Adipose tissue (tissue), 3 donors: Measurements from ENCODE around the gene KCNMB2. TPM values are rescaled to one million over a fixed set of nuclear protein-coding genes. Genes with fewer than 3 reads are reported as not detected.
"Not testable (repeated sequence)": the region's sequence is repeated elsewhere in the genome, so short reads cannot be mapped to it uniquely, and the experiment has no call there.

Experiments used
- H3K27ac ChIP-seq: one replicate; pipeline ENCODE4 v1.5.1; 2013; ENCODE audit warnings: low read depth, low read length
- WGBS, 3 donors: extraction: QIAGEN DNeasy Blood & Tissue Kit; methylation state at CpG; one replicate each; pipeline ENCODE4 v1.1.7; 2013; 5-methylcytosine and 5-hydroxymethylcytosine counted together
- polyA plus RNA-seq, 3 donors: library from polyadenylated mRNA; stranded (reverse); fragments of 200-250 nt; gene quantifications; one replicate each; pipeline ENCODE4 v1.2.3, GENCODE V29; 2013
- donor health status: healthy with polysubstance abuse.
- donor health status: Bipolar disorder and iron deficiency.
- donor health status: healthy.

Gene KCNMB2
- polyA plus RNA-seq, 3 donors = 0.13 to 1.8 (median 1.0) TPM

GRCh38 chr3:178517665-178518334, 18.4 kb upstream of the KCNMB2 start:
- H3K27ac ChIP-seq = no peak overlapping the region
- 95 to 96% (median 96%) methylated on average over 7 of the region's 7 CpGs for WGBS, 3 donors

GRCh38 chr3:178518660-178519396, 17.4 kb upstream of the KCNMB2 start:
- 60 to 81% (median 77%) methylated on average over 6 of the region's 6 CpGs for WGBS, 3 donors
- no peak overlapping the region for H3K27ac ChIP-seq

DNA sequence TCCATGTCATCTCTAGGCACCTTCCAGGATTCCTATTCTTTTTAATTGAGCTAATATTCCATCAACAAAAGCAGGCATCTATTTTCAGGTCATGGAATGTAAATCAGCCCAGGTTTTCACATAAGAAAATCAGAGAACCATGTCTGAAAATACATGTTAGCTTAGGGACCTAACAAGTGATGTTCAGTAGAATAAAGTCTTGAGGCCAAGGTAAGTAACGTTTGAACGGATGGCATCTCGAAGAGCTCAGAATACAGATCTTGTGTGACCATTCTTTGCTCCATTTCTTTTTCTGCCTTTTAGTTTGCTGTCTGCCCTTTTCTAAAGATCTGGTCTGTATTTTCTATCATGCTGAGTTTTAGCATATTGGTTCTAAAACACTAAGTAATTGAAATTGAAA, 16.5 kb upstream of the KCNMB2 start:
- H3K27ac ChIP-seq = no peak overlapping the region
- 90 to 91% (median 91%) methylated on average over 3 of the region's 3 CpGs for WGBS, 3 donors

- 77 to 87% (median 82%) methylated on average over 2 of the region's 2 CpGs for WGBS, 3 donors
- H3K27ac ChIP-seq = no peak overlapping the region
Measured at GRCh38 chr3:178520451-178520850, 15.8 kb upstream of the KCNMB2 start.

GRCh38 chr3:178522200-178523052, 13.8 kb upstream of the KCNMB2 start:
- 80 to 83% (median 82%) methylated on average over 5 of the region's 5 CpGs for WGBS, 3 donors
- no peak overlapping the region for H3K27ac ChIP-seq

DNA sequence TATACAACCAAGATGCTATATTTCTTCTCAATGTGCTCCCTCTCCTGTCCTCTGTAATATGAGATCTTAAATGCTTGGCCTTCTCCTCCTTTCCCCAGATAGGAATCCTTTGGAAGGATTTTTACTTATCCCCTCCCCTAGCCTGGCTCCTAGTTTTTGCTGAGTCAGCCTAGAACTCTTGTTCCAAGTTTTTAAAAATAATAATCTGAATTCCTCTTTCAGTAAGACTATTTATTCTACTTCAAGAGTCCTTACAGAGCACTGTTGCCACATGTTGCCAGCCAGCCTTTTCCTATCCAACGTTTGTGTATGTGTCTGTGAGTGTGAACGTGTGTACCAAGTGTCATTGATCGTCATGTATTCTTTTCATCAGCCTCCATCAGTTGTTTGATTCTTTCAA, 11.0 kb upstream of the KCNMB2 start:
- 43 to 55% (median 50%) methylated on average over 3 of the region's 3 CpGs for WGBS, 3 donors
- H3K27ac ChIP-seq = no peak overlapping the region

GRCh38 chr3:178526291-178526690, 9.9 kb upstream of the KCNMB2 start:
- H3K27ac ChIP-seq = no peak overlapping the region
- 51 to 92% (median 79%) methylated on average over 3 of the region's 3 CpGs for WGBS, 3 donors

- WGBS, 3 donors = 95 to 96% (median 95%) methylated on average over 2 of the region's 2 CpGs
- H3K27ac ChIP-seq = no peak overlapping the region
Measured at GRCh38 chr3:178527981-178528380, 8.3 kb upstream of the KCNMB2 start.

GRCh38 chr3:178529606-178530225, 6.5 kb upstream of the KCNMB2 start:
- no peak overlapping the region for H3K27ac ChIP-seq

GRCh38 chr3:178532476-178532875, 3.8 kb upstream of the KCNMB2 start:
- WGBS, 3 donors = 67 to 74% (median 70%) methylated on average over 2 of the region's 2 CpGs
- H3K27ac ChIP-seq = no peak overlapping the region

DNA sequence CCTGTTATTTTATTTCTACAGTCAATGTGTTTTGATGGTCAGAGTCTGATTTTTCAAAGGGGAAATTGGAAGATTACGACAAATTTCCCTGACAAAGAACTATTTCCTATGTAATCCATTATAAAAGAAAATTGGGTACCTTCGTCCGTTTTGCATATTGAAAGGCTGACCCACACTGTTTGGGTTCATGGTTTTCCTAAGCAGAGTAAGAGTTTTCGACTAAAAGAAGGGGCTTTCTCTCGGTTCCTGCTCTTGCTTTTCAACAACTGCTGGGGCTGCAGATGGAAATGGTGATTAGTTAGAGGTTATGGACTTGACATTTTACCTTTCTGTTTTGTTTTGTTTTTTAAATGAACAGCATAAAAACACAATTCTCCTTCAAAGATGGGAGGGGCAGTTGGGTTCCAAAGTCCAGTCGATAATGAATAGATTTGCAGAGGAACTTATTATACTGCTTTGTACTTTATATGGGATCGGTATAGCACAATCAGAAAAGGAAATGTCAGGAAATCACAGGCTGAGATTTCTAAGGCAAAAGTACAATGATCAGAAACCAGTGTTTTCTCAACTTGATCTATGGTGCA, 978 bp downstream of the KCNMB2 start:
- H3K27ac ChIP-seq = no peak overlapping the region
- WGBS, 3 donors = 25 to 37% (median 28%) methylated on average over 7 of the region's 7 CpGs

DNA sequence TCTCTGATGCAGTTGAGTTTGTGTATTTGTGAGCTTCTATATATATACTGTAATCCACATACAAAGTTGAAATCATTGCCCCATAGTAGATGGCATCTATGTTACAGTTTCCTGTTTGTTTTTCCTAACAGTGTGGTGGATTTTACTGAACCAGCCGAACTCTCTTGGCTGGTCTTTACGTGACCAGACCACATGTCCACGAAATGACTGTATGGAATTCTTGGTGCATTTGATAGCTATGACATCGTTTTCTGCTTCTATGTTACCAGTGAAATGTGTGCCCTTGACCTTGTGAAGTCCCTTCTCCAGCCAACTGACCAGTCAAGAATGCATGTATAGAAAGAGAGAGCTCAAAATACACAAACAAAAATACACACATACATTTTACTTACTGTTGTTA, 1.8 kb downstream of the KCNMB2 start:
- H3K27ac ChIP-seq = no peak overlapping the region
- WGBS, 3 donors = 58 to 78% (median 77%) methylated on average over 4 of the region's 4 CpGs

DNA sequence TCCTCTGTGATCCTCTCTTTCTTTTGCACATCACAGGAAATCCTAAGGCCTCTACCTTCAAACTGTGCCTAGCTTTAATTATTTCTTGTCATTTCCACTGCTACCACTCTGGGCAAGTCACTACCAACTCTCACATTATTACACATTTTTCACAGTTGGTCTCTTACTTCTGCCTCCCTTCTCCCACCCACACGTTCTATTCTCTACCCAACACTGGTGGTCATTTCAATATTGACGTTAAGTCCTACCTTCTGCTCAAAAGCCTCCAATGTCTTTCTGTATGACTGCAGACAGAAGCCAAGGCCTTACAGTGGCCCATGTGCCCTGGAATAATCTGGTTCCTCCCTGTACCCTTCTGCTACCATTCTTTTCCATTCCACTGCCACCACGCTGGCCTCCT, 3.9 kb downstream of the KCNMB2 start:
- WGBS, 3 donors = 87 to 94% (median 87%) methylated on average over 3 of the region's 3 CpGs
- no peak overlapping the region for H3K27ac ChIP-seq

DNA sequence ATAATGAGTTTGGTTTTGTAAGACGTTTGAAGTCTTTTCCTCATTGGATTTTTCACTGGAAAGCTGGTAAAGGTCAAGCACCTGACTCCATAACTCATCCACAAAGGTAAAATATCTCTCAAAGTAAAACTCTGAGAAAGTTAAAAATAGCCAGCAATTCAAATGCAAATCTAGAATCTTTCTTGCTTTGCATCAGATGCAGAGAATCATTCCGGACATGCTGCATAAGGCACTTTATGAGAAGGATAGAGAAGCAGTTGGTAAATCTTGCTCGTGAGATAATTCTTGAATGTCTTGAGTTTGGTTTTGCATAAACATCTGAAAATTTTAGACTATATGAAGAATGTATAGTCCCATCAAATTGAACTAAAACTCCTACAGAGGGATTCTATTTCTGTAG, 9.1 kb downstream of the KCNMB2 start:
- 73 to 79% (median 79%) methylated on average over 3 of the region's 3 CpGs for WGBS, 3 donors
- H3K27ac ChIP-seq = no peak overlapping the region

GRCh38 chr3:178546079-178546478, 9.8 kb downstream of the KCNMB2 start:
- 24 to 52% (median 33%) methylated on average over 1 of the region's 1 CpG for WGBS, 3 donors
- no peak overlapping the region for H3K27ac ChIP-seq

DNA sequence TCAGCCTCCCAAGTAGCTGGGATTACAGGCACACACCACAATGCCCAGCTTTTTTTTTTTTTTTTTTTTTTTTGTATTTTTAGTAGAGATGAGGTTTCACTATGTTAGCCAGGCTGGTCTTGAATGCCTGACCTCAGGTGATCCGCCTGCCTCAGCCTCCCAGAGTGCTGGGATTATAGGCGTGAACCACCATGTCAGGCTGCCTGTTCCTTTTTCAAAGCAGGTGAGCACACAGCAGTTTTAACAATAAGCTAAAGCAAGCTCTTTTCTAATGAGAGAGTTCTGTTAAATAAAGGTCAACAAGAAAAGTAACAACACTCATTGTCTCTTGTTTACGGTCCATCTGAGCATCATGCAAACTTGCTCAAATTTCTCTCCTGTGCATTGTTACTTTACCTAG, 13.2 kb downstream of the KCNMB2 start:
- WGBS, 3 donors = 81 to 96% (median 82%) methylated on average over 3 of the region's 3 CpGs

DNA sequence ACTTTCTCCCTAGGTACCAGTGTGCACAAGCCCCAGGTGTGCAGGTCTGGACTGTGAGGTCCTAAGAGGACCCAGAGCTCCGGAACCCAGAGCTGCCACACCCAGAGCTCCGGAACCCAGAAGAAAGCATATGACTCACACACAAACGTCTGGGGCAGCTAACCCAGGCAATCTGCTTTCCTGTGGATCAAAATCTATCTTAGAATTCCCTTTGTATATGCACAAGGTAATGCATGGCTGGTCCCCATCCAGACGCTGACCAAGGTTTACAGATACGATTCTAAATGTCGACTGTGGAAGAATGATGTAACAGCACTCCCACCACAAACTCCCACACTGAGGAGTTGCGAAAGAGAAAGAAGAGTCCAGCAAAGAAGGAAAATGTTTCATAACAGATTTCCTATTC, 15.7 kb downstream of the KCNMB2 start:
- WGBS, 3 donors = 18 to 74% (median 37%) methylated on average over 7 of the region's 7 CpGs
- H3K27ac ChIP-seq = no peak overlapping the region

More for the DNA sequence above, 13.2 kb downstream of the KCNMB2 start:
- not testable (repeated sequence) for H3K27ac ChIP-seq

- no peak overlapping the region for H3K27ac ChIP-seq
- WGBS, 3 donors = 73 to 80% (median 76%) methylated on average over 8 of the region's 8 CpGs
Measured at GRCh38 chr3:178558637-178559036, 22.4 kb downstream of the KCNMB2 start.
